Measurements from ENCODE around the gene MTHFD1.

- TF ChIP-seq EP300 (IDR thresholded peaks at IDR 0.05): no peak
- TF ChIP-seq POLR2AphosphoS5 (IDR thresholded peaks at IDR 0.05): no peak
Measured at GRCh38 chr14:64444984-64445845, 57.1 kb downstream of the MTHFD1 start.

Measured in gastroesophageal sphincter (tissue), 2 donors.